Peyer's patch (tissue), 4 donors: ENCODE results near the gene CGNL1. TPM values are rescaled to one million over a fixed set of nuclear protein-coding genes. Genes with fewer than 3 reads are reported as not detected.

Experiments
- DNase-seq, 3 donors: peaks; one replicate each; pipeline ENCODE4 v3.0.0-alpha.2; 2017 to 2019
- H3K27ac ChIP-seq, 4 donors: fragments of 200-600 bp; sonication (generic); one replicate each; pipeline ENCODE4 v1.5.1; 2016 to 2019
- H3K27me3 ChIP-seq, 2 donors: fragments of 200-600 bp; sonication (generic); one replicate each; pipeline ENCODE4 v1.5.1; 2019
- H3K36me3 ChIP-seq, 3 donors: fragments of 200-600 bp; sonication (generic); one replicate each; pipeline ENCODE4 v1.5.1; 2016 to 2019
- H3K4me1 ChIP-seq, 4 donors: fragments of 200-600 bp; sonication (generic); one replicate each; pipeline ENCODE4 v1.5.1; 2016 to 2019
- H3K4me3 ChIP-seq, 4 donors: fragments of 200-600 bp; sonication (generic); 1 replicate in 3 of 4; 2 replicates in 1 of 4; pipeline ENCODE4 v1.5.1; 2016 to 2019; ENCODE audit warnings: mild to moderate bottlenecking in 1 of 4
- H3K9me3 ChIP-seq, 4 donors: fragments of 200-600 bp; sonication (generic); one replicate each; pipeline ENCODE4 v1.5.1; 2016 to 2019; ENCODE audit warnings: mild to moderate bottlenecking in 1 of 4
- CTCF ChIP-seq, 6 experiments: fragments of 450-650 bp in 4 of 6; fragments of 200-600 bp in 2 of 6; sonication (generic) in 1 of 6; IDR thresholded peaks; one replicate each; pipeline ENCODE4 v1.5.1; 2017 to 2019; ENCODE audit warnings: antibody characterized with exemption in 6 of 6, mild to moderate bottlenecking in 3 of 6, moderate library complexity in 1 of 6
- POLR2A ChIP-seq, 2 donors: fragments of 450-650 bp; IDR thresholded peaks; one replicate each; pipeline ENCODE4 v1.5.1; 2017; ENCODE audit warnings: antibody characterized with exemption in 2 of 2, mild to moderate bottlenecking in 2 of 2, moderate library complexity in 2 of 2
- total RNA-seq, 4 donors: library from RNA; depleted of rRNA; stranded (reverse); fragments of >200 nt; gene quantifications; one replicate each; pipeline ENCODE4 v1.1.0, GENCODE V29; 2016

The CGNL1 gene
- total RNA-seq, 4 donors from 2014 or later, result 1.2 to 9.9 (median 2.1) TPM

GRCh38 chr15:57427367-57427821, 51.1 kb downstream of the CGNL1 start:
- Histone ChIP-seq H3K27me3 (no peaks in the 10 kb centered on the region), H3K9me3 (no peaks in the 10 kb centered on the region), H3K4me1 (peaks cover 0 to 3% (median 0%) of the 10 kb centered on the region in 4 donors), H3K27ac (no peak overlapping the region), H3K4me3 (no peak overlapping the region), H3K36me3 (no peaks in the 10 kb centered on the region)
- no peak for DNase-seq
- TF ChIP-seq CTCF (IDR thresholded peaks at IDR 0.05), result no peak

DNA sequence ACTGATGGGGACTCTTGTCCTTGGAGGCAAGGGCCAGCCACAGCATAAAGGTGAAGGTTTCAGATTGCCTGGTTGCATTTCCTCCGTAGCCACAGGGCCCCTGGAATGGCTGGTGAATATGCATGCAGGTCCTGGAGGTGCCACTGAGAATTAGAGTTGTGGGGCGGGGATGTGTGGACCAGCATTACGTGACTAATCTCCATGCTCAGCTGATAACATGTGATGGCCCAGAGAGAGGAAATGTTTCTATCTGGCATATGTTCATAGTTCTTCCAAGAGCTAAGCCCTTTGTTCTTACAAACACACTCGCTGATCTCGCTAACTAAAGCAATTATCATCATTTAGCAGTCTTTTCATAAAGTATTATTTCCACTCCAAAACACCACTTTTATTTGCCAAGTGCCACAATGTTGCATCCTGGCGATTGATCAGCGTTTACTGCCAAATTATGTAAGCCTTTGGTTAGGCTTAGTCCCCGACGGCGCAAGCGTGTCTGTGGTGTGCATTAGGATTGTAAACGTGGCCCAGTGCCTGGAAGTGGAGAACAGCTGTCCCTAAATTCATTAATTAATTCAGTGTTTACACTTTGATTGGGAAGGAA, 55.9 kb downstream of the CGNL1 start:
- no peaks in the 10 kb centered on the region for H3K9me3 ChIP-seq
- no peak for DNase-seq
- no peak overlapping the region for H3K27ac ChIP-seq
- H3K4me1 ChIP-seq, result peaks cover 0 to 3% (median 0%) of the 10 kb centered on the region in 4 donors
- H3K4me3 ChIP-seq, result no peak overlapping the region
- H3K27me3 ChIP-seq, result no peaks in the 10 kb centered on the region
- H3K36me3 ChIP-seq, result no peaks in the 10 kb centered on the region
- TF ChIP-seq CTCF (IDR thresholded peaks at IDR 0.05), result no peak
- TF ChIP-seq POLR2A (IDR thresholded peaks at IDR 0.05), result no peak

GRCh38 chr15:57436166-57436565, 59.9 kb downstream of the CGNL1 start:
- no peak for DNase-seq
- H3K4me1 ChIP-seq, result peaks cover 0 to 3% (median 0%) of the 10 kb centered on the region in 4 donors
- H3K9me3 ChIP-seq, result no peaks in the 10 kb centered on the region
- no peaks in the 10 kb centered on the region for H3K36me3 ChIP-seq
- TF ChIP-seq POLR2A (IDR thresholded peaks at IDR 0.05), result no peak
- TF ChIP-seq CTCF (IDR thresholded peaks at IDR 0.05), result no peak
- no peak overlapping the region for H3K4me3 ChIP-seq
- no peaks in the 10 kb centered on the region for H3K27me3 ChIP-seq
- H3K27ac ChIP-seq, result no peak overlapping the region

DNA sequence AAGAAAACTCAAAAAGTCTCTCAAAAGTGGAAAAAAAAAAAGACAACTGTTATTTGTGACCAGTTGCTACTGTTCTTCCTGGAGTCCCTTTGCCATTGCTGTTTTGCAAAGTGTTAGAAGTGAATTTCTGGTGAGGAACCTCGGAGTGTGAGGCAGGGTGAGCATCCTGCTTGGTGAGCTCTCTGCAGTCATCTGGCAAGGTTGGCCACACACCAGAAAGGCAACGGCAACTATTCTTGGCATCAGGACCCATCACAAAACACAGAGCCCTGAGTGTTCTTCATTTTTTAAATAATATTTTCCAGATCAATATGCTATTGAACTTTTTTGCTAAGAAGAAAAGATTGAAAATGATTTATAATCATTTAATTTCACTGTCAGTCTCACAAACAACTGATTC, 60.7 kb downstream of the CGNL1 start:
- Histone ChIP-seq H3K9me3 (no peaks in the 10 kb centered on the region), H3K27ac (no peak overlapping the region), H3K36me3 (no peaks in the 10 kb centered on the region), H3K4me1 (peaks cover 0 to 2% (median 0%) of the 10 kb centered on the region in 4 donors), H3K4me3 (no peak overlapping the region), H3K27me3 (no peaks in the 10 kb centered on the region)
- TF ChIP-seq CTCF (IDR thresholded peaks at IDR 0.05) (no peak), POLR2A (IDR thresholded peaks at IDR 0.05) (no peak)
- no peak for DNase-seq

GRCh38 chr15:57437564-57437963, 61.3 kb downstream of the CGNL1 start:
- Histone ChIP-seq H3K4me3 (no peak overlapping the region), H3K4me1 (no peaks in the 10 kb centered on the region), H3K9me3 (no peaks in the 10 kb centered on the region), H3K27ac (no peak overlapping the region), H3K27me3 (no peaks in the 10 kb centered on the region), H3K36me3 (no peaks in the 10 kb centered on the region)
- DNase-seq, result no peak
- TF ChIP-seq POLR2A (IDR thresholded peaks at IDR 0.05), result no peak
- no peak for TF ChIP-seq CTCF (IDR thresholded peaks at IDR 0.05)

GRCh38 chr15:57438166-57438565, 61.9 kb downstream of the CGNL1 start:
- TF ChIP-seq CTCF (IDR thresholded peaks at IDR 0.05) (no peak), POLR2A (IDR thresholded peaks at IDR 0.05) (no peak)
- Histone ChIP-seq H3K9me3 (no peaks in the 10 kb centered on the region), H3K4me1 (no peaks in the 10 kb centered on the region), H3K27me3 (no peaks in the 10 kb centered on the region), H3K27ac (no peak overlapping the region), H3K36me3 (no peaks in the 10 kb centered on the region), H3K4me3 (no peak overlapping the region)
- no peak for DNase-seq
